Measurements from ENCODE around the gene MAD1L1. TPM values are rescaled to one million over a fixed set of nuclear protein-coding genes. Genes with fewer than 3 reads are reported as not detected.

The MAD1L1 gene
- total and polyA plus RNA-seq, 4 donors, result 43.0 to 54.9 (median 49.9) TPM

- Histone ChIP-seq H3K9ac (ENCODE audit: insufficient read depth in 1 of 2, low read length in 2 of 2) (no peak overlapping the region), H3K4me3 (no peak overlapping the region), H3K27ac (ENCODE audit: low read depth in 1 of 2, low read length in 1 of 2) (no peak overlapping the region), H3K27me3 (ENCODE audit: control insufficient read depth in 3 of 3, insufficient read depth in 3 of 3, low read length in 2 of 3) (no peaks in the 10 kb centered on the region), H3K4me1 (ENCODE audit: control insufficient read depth in 5 of 5, insufficient read depth in 5 of 5, low read length in 5 of 5) (peaks cover 0 to 10% (median 0%) of the 10 kb centered on the region in 5 donors), H3K36me3 (ENCODE audit: control insufficient read depth in 4 of 4, insufficient read depth in 4 of 4, low read length in 4 of 4) (no peaks in the 10 kb centered on the region), H3K9me3 (ENCODE audit: control insufficient read depth in 4 of 4, insufficient read depth in 3 of 4, low read length in 3 of 4) (no peaks in the 10 kb centered on the region)
- ATAC-seq (ENCODE audit: insufficient read depth, low FRiP score) (no peak), DNase-seq (no peak)
- TF ChIP-seq, protein P1, sequence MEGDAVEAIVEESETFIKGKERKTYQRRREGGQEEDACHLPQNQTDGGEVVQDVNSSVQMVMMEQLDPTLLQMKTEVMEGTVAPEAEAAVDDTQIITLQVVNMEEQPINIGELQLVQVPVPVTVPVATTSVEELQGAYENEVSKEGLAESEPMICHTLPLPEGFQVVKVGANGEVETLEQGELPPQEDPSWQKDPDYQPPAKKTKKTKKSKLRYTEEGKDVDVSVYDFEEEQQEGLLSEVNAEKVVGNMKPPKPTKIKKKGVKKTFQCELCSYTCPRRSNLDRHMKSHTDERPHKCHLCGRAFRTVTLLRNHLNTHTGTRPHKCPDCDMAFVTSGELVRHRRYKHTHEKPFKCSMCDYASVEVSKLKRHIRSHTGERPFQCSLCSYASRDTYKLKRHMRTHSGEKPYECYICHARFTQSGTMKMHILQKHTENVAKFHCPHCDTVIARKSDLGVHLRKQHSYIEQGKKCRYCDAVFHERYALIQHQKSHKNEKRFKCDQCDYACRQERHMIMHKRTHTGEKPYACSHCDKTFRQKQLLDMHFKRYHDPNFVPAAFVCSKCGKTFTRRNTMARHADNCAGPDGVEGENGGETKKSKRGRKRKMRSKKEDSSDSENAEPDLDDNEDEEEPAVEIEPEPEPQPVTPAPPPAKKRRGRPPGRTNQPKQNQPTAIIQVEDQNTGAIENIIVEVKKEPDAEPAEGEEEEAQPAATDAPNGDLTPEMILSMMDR (IDR thresholded peaks at IDR 0.05; ENCODE audit: control extremely low read depth, extremely low read depth), result no peak
- WGBS, 2 donors, result 88 to 98% methylated on average over 19 to 22 of the region's 22 CpGs
Measured at GRCh38 chr7:1947586-1948217, 285.0 kb downstream of the MAD1L1 start.

DNA sequence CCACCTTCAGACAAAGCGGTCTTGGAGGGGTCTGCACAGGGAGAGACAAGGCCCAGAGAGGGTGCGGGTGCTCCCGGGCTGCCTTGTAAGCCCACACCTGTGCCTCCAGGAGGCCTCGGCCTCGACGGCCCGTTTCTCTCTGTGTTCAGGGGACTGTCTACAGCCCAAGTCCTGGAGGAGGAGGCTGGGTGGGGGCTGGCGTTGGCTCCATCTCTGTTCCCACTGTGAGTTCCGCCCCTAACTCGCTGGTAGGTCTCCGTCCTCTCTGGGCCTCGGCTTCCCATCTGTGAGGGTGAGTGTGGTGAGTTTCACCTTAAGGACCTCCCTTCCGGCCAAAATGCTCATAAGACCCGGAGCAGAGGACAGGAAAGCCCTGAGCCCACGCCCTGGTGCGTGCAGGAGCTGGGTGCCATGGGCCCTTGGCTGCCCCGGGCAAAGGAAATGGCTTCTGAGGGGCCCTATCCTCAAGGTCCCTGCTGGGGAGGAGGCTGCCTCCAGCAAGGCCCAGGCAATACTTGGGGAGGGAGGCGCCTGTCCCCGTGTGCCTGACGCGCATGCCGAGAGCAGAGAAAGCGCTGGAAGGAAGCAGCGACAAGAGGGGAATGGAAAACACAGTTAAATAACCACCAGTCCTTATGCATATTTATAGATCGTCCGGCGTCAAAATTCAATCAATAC is 285.8 kb downstream of the MAD1L1 start:
- 96% methylated on average over 26 to 27 of the region's 27 CpGs for WGBS, 2 donors
- no peaks in the 10 kb centered on the region for H3K9me3 ChIP-seq (ENCODE audit: control insufficient read depth in 4 of 4, insufficient read depth in 3 of 4, low read length in 3 of 4)
- H3K4me1 ChIP-seq (ENCODE audit: control insufficient read depth in 5 of 5, insufficient read depth in 5 of 5, low read length in 5 of 5), result peaks cover 0 to 15% (median 0%) of the 10 kb centered on the region in 5 donors
- no peaks in the 10 kb centered on the region for H3K36me3 ChIP-seq (ENCODE audit: control insufficient read depth in 4 of 4, insufficient read depth in 4 of 4, low read length in 4 of 4)
- H3K4me3 ChIP-seq, result no peak overlapping the region
- H3K9ac ChIP-seq (ENCODE audit: insufficient read depth in 1 of 2, low read length in 2 of 2), result no peak overlapping the region
- no peaks in the 10 kb centered on the region for H3K27me3 ChIP-seq (ENCODE audit: control insufficient read depth in 3 of 3, insufficient read depth in 3 of 3, low read length in 2 of 3)
- DNase-seq (no peak), ATAC-seq (ENCODE audit: insufficient read depth, low FRiP score) (no peak)
- TF ChIP-seq, protein P1 (IDR thresholded peaks at IDR 0.05; ENCODE audit: control extremely low read depth, extremely low read depth), result no peak
- no peak overlapping the region for H3K27ac ChIP-seq (ENCODE audit: low read depth in 1 of 2, low read length in 1 of 2)

GRCh38 chr7:1946025-1946772 is 286.5 kb downstream of the MAD1L1 start:
- ATAC-seq (ENCODE audit: insufficient read depth, low FRiP score), result no peak
- peaks cover 0 to 16% (median 0%) of the 10 kb centered on the region in 5 donors for H3K4me1 ChIP-seq (ENCODE audit: control insufficient read depth in 5 of 5, insufficient read depth in 5 of 5, low read length in 5 of 5)
- TF ChIP-seq, protein P1 (IDR thresholded peaks at IDR 0.05; ENCODE audit: control extremely low read depth, extremely low read depth), result no peak
- WGBS, 2 donors, result 69 to 88% methylated on average over 23 of the region's 23 CpGs
- H3K4me3 ChIP-seq, result no peak overlapping the region
- no peaks in the 10 kb centered on the region for H3K36me3 ChIP-seq (ENCODE audit: control insufficient read depth in 4 of 4, insufficient read depth in 4 of 4, low read length in 4 of 4)
- H3K27ac ChIP-seq (ENCODE audit: low read depth in 1 of 2, low read length in 1 of 2), result no peak overlapping the region
- no peaks in the 10 kb centered on the region for H3K9me3 ChIP-seq (ENCODE audit: control insufficient read depth in 4 of 4, insufficient read depth in 3 of 4, low read length in 3 of 4)
- H3K9ac ChIP-seq (ENCODE audit: insufficient read depth in 1 of 2, low read length in 2 of 2), result no peak overlapping the region
- no peaks in the 10 kb centered on the region for H3K27me3 ChIP-seq (ENCODE audit: control insufficient read depth in 3 of 3, insufficient read depth in 3 of 3, low read length in 2 of 3)
- no peak for DNase-seq
